HG03175 (cell line): ENCODE results near the gene CKM.
"Not testable (repeated sequence)": the region's sequence is repeated elsewhere in the genome, so short reads cannot be mapped to it uniquely, and the experiment has no call there.

Experiments
- ATAC-seq: cut with Tn5 transposase; IDR thresholded peaks from one replicate; pipeline ENCODE4 v1.9.1; 2021; ENCODE audit warnings: mild to moderate bottlenecking, moderate library complexity; ENCODE audit not compliant: unreplicated experiment

Gene CKM

DNA sequence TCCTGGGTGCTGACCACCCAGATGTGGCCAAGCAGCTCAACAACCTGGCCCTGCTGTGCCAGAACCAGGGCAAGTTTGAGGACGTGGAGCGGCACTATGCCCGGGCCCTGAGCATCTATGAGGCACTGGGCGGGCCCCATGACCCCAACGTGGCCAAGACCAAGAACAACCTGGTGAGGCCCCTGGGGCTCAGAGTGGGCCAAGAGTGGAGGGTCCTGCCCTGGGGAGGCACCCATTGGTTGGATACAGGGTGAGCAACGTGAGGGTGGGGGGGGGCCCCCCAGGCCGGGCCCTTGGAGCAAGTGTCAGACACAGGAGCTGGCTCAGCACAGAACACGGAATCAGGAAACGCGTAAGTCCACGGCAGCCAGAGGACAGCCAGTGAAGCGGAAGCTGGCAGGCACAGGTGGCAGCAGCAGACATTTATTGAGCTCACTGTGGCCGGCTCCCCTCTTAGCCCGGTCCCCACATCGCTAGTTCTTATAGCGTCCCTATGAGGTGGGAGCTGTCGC is 26.8 kb upstream of the CKM start:
- ATAC-seq = no peak

GRCh38 chr19:45349126-45349415 is 26.4 kb upstream of the CKM start:
- no peak for ATAC-seq

- ATAC-seq = no peak
Observed at GRCh38 chr19:45348367-45349125, 25.9 kb upstream of the CKM start.

GRCh38 chr19:45347570-45348366 is 25.1 kb upstream of the CKM start:
- no peak for ATAC-seq

GRCh38 chr19:45346449-45346848 is 23.8 kb upstream of the CKM start:
- ATAC-seq = no peak

- ATAC-seq = no peak
Observed at GRCh38 chr19:45345506-45345860, 22.8 kb upstream of the CKM start.

- no peak for ATAC-seq
Observed at GRCh38 chr19:45344621-45345505, 22.2 kb upstream of the CKM start.

GRCh38 chr19:45342911-45343310 is 20.2 kb upstream of the CKM start:
- no peak for ATAC-seq

GRCh38 chr19:45340899-45341453 is 18.3 kb upstream of the CKM start:
- ATAC-seq = no peak

DNA sequence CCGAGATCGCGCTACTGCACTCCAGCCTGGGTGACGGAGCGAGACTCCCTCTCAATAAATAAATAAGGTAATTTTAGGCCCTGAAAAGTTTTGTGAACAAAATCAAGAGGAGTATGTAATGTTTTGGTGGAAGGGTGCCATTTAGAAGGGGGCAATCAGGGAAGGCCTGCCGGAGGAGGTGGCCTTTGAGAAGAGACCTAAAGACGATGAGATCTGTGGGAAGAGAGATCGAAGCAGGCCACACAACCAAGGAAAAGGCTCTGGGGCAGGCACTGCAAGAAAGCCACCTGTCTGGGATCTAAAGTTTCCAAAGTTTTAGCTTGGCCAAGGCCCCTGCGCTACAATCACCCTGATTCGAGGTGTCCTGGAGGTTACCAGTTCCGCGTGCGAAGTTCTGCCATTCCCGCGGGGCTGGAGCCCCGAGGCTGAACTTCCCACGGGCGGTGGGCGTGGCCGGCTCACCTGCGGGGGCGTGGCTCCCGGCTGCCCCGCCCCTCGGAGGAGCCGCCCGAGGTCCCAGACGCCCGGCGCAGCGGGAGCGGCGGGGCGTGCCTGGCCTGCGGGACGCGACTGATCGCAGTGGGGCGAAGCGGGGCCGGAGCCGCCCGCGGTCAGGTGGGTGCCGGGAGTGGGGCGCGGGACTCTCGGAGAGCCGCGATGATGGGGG is 17.7 kb upstream of the CKM start, which contains the start of gene KLC3:
TSS of gene KLC3 (plus strand) at position 519 of the 667 bp plus-strand sequence. CDS start 4,792 bp downstream, outside the sequence.
- ATAC-seq = no peak

DNA sequence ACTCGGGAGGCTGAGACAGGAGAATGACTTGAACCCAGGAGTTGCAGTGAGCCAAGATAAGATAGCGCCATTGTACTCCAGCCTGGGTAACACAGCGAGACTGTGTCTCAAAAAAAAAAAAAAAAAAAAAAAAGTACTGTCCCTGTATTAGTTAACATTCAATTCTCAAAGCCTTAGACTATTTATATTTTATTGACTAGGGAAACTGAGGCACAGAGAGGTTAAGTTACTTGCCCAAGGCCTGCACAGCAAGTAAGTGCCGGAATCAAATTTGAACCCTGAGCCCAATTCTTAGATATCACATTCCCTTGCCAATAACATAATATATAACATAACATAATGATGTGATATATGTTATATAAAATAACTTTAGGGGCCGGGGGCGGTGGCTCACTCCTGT is 17.0 kb upstream of the CKM start:
- no peak for ATAC-seq

- no peak for ATAC-seq
Observed at GRCh38 chr19:45336696-45337251, 14.1 kb upstream of the CKM start.

DNA sequence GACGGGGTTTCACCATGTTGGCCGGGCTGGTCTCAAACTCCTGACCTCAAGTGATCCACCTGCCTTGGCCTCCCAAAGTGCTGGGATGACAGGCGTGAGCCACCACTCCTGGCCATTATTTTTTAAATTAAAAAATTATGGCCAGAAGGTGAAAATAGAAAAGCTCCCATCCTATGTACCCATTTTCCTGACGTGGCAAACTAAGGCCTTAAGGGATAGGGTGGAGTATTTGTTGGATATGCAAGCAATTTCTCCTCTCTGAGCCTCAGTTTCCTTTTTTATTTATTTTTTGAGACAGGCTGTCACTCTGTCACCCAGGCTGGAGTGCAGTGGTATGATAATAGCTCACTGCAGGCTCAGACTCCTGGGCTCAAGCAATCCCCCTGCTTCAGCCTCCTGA is 12.2 kb upstream of the CKM start:
- ATAC-seq = not testable (repeated sequence)

DNA sequence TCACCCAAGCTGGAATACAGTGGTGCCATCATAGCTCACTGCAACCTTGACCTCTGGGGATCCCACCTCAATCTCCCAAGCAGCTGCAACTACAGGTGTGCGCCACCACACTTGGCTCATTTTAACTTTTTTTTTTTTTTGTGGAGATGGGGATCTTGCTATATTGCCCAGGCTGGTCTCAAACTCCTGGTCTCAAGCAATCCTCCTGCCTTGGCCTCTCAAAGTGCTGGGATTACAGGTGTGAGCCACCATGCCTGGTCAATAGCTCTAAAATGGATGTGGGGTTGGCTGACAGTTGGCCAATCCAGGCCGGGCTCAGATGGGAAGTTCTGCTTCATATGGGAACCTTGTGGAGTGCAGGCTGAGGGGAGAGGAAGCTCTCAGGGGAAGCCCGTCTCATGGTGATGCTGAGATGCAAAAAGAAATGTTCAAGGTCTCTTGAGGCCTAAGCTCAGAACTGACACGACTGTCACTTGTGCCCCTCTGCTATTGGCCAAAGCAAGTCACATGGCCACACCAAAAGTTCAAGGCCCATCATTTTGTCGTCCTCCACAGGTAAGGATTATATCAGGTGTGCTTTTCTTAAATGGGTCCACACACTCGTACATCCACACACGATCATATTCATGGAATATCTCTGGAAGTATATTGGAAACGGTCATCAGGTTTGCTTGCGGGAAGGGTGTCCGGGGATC is 11.1 kb upstream of the CKM start:
- ATAC-seq = no peak

DNA sequence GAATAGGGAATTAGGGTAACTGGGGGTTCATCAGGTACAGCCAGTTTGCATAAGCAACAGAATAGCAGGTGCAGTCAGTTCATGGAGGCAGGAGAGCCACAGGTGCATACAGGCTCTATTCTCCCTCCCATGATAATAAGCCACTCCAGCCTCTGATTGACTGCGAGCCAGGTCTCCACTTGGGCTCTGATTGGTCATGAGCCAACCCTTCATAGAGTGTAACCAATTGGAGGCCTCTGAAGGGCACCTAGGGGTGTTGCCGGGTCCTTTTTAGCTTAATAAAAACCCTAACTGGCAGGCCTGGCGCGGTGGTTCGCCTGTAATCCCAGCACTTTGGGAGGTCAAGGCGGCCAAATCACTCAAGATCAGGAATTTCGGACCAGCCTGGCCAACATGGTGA is 8.7 kb upstream of the CKM start:
- no peak for ATAC-seq

DNA sequence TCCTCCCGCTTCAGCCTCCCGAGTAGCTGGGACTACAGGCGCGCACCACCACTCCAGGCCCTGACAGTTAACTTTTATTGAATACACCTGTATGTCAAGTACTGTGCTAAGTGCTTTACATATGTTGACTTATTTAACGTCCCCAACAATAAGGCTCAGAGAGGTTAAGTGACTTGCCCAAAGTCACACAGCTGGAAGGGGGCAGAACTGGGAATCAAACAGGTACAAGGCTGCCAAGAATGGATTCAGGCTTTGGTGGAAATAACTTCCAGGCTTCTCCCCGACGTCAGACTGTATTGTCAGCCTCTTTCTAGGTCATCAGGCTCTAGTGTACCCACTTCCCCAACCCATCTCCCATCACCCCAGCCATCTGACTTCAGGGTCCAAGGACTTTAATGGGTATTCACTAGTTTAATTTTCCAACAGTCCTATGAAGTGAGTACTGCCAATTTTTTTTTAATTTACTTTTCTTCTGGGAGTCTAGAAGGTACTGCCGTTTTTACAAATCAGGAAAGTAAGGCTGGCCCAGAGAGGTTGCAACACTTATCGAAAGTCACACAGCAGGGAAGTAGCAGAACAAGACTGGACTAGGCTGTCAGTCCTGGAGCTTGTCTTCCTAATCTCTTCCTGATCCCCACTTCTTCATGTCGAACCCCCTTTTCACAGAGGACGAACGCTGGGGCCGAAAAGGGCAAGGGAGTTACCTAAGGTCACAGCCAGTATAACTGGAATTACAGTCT is 4.9 kb upstream of the CKM start:
- no peak for ATAC-seq

DNA sequence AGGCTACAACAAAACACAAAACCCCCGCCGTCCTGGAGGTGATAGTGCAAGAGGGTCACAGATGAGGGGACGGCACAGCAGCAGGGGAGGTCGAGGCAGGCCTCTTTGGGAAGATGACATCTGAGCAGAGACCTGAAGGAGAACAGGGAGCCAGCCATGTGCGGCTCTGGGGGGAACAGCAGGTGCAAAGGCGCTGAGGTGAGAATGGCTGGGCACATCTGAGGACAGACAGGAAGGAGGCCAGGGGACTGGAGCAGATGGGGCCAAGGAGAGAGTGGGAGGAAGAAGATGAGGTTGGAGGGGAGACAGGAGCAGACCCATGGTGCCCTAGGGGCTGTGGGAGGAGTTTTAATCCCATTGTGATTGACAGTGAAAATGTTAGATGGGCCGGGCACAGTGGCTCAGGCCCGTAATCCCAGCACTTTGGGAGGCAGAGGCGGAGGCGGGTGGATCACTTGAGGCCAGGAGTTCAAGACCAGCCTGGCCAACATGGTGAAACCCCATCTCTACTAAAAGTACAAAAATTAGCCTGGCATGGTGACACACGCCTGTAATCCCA is 1.8 kb upstream of the CKM start:
- no peak for ATAC-seq

GRCh38 chr19:45323671-45324081 is 1.0 kb upstream of the CKM start:
- no peak for ATAC-seq

DNA sequence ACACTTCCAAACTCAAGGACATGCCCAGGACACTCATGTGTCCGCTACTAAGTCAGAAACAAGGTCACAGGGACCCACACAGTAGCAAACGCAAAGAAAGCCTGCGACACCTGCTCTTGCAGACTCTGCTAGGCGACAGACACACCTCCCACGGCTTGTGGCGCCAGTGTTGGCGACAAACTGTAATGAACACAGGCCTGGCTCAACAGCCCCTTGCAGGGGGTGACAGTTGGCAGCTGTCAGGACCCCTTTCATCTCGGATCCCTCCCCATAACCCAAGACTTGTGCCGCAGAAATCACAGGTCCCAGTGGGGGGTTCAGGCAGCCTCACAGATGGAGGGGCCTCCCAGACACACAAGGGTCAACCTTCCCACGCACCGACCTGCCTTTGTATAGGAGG is 364 bp downstream of the CKM start:
- ATAC-seq = no peak
